TTC549 (cell line): ENCODE data around the gene ADAMTS7.
"Not testable (repeated sequence)": the region's sequence is repeated elsewhere in the genome, so short reads cannot be mapped to it uniquely, and the experiment has no call there.

Experiments used
- FAIRE-seq: peaks from 2 replicates; lab custom pipeline; 2012; peaks lifted over from hg19 to GRCh38; lab: Jason Lieb, UNC

Gene ADAMTS7, protein sequence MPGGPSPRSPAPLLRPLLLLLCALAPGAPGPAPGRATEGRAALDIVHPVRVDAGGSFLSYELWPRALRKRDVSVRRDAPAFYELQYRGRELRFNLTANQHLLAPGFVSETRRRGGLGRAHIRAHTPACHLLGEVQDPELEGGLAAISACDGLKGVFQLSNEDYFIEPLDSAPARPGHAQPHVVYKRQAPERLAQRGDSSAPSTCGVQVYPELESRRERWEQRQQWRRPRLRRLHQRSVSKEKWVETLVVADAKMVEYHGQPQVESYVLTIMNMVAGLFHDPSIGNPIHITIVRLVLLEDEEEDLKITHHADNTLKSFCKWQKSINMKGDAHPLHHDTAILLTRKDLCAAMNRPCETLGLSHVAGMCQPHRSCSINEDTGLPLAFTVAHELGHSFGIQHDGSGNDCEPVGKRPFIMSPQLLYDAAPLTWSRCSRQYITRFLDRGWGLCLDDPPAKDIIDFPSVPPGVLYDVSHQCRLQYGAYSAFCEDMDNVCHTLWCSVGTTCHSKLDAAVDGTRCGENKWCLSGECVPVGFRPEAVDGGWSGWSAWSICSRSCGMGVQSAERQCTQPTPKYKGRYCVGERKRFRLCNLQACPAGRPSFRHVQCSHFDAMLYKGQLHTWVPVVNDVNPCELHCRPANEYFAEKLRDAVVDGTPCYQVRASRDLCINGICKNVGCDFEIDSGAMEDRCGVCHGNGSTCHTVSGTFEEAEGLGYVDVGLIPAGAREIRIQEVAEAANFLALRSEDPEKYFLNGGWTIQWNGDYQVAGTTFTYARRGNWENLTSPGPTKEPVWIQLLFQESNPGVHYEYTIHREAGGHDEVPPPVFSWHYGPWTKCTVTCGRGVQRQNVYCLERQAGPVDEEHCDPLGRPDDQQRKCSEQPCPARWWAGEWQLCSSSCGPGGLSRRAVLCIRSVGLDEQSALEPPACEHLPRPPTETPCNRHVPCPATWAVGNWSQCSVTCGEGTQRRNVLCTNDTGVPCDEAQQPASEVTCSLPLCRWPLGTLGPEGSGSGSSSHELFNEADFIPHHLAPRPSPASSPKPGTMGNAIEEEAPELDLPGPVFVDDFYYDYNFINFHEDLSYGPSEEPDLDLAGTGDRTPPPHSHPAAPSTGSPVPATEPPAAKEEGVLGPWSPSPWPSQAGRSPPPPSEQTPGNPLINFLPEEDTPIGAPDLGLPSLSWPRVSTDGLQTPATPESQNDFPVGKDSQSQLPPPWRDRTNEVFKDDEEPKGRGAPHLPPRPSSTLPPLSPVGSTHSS (N-terminal part only)

DNA sequence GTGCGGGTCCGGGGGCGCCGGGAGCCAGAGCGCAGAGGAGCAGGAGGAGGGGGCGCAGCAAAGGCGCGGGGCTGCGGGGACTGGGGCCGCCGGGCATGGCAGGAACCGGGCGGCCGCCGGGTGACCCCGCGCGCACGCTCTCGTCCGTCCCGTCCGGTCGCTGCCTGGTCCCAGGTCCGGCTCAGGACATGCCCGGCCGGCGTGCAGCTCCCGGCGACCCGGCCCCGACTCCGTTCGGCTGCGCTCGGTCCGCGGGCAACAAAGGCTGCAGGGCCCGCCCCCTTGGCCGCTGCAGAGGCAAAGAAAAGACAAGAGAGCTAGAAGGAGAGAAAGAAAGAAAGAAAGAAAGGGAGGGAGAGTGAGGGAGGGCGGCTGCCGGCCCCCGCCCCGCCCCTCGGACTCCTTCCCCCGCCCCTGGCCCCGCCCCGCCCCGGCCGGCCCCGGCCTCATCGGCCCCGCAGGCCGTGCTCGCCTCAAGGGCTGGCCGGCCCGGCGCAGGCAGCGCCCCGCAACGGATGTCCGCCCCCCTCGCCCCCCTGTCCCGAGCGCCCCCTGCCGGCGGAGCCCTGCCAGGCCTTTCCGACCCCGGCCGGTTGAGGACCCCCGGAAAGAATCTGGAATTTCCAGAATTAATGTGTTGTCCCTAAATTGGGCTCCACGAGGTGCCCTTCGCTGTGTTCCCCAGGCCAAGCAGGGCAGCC lies at the start of gene ADAMTS7:
ADAMTS7 (minus strand) TSS at position 341 of the 701 bp plus-strand sequence; CDS start at position 97, 244 bp downstream.
- no peak for FAIRE-seq

DNA sequence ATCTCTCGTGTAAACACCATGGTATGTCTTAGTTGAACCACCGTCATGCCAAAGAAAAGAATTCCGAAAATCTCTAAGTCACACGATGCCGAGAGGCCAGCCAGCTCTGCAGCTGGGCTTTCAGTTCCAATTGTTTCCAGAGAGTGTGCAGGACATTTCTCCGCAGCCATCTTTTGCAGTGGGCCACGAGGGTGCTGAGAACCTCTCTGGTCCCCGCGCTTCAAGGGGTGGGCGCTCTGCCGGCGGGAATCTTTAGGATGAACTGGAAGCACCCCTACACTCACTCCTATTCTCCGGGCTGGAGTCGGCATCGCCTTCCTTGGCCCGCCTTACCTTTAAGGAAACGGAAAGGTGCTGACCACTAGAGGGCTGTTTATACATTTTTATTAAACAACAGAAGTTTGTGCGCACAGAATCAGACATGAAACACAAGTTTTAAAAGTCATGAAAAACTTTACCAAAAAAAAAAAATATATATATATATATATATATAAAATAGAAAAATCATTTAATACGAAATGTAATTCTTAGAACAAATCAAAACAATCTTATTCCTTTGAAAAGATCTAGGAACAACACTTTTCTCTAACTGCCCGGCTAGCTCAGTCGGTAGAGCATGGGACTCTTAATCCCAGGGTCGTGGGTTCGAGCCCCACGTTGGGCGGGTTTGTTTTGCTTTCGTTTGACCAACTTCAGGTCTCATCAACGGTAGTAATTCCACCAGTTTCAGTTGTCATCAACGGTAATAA lies 48.9 kb upstream of the ADAMTS7 start:
- peak; percentile 88 for FAIRE-seq

DNA sequence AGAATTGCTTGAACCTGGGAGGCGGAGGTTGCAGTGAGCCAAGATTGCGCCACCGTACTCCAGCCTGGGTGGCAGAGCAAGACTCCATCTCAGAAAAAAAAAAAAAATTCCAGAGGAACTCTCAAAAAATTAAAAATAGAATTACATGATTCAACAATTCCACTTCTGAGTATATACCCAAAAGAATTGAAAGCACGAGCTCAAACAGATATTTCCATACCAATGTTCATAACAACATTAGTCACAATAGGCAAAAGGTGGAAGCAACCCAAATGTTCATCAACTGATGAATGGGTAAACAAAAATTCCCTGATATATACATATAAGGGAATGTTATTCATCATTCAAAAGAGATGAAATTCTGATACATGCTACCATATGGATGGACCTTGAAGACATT lies 44.5 kb upstream of the ADAMTS7 start:
- FAIRE-seq: no peak

DNA sequence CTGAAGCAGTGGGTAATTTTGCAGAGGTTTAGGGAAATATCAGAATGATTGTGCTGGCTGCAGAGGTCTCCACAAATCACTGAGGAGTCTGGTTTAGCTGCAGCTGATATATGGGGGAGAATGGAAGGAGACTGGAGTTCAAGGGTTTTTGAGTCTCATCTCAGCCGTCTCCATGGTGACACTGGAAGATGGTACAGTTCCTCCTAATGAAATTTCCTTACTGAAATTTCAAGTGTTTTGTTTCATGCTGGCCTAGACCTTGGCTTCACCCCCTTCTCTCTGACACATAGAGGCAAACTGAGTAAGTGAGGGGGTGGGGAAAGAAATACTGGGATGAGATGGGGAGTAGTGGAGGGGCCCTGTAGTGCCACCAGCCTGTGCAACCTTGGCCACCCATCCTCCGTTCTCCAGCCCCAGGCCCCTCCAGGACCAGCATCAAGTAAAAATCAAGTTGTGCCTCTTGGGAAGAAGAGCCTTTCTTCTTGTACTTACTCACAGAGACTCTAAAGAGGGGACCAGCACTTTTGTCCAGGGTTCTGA lies 43.6 kb upstream of the ADAMTS7 start:
- FAIRE-seq: no peak

DNA sequence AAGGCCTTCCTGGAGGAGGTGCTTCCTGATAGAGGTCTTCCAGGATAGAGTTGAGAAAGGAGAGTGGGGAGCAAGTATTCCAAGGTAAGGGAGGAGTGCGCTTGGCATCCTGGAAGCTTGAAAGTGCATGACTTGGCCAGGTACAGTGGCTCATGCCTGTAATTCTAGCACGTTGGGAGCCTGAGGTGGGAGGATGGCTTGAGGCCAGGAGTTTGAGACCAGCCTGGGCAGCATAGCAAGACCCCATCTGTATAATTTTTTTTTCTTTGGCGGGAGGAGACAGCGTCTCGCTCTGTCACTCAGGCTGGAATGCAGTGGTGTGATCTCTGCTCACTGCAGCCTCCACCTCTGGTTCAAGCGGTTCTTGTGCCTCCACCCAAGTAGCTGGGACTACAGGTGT lies 42.2 kb upstream of the ADAMTS7 start:
- no peak for FAIRE-seq

DNA sequence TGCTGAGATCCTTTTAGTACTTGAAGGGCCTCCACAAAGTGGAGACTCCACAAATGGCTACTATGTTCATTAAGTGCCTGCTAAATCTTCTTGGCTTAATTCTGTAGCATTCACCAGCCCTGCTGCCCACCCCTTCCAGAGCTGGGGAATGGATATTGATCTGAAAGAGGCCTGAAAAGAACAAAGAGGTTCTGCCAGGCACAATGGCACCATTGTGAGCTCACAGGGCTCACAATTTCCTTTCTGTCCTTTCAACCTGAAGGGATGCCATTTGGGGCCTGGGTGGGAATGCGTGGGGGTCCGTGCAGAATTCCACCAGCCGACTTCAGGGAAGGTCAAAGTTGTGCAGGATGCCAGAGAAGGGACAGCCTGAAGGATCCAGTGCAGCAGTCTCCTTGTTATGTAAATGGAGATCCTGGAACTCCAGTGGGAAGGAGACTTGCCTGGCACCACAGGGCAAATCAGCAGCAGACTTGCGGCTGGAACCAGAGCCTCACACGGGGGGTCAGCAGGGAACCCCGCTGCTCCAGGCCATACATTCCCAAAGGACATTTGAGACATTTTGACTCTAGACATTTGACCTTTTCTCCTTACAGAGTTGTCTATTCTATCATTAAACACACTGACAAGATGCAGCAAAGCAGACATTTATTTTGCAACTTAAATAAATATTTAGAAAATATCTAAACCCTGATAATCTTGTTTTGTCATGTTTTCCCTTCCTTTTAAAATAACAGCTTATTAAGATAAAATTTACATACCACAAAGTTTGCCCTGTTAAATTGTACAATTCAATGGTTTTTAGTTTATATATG lies 39.9 kb upstream of the ADAMTS7 start:
- no peak for FAIRE-seq

DNA sequence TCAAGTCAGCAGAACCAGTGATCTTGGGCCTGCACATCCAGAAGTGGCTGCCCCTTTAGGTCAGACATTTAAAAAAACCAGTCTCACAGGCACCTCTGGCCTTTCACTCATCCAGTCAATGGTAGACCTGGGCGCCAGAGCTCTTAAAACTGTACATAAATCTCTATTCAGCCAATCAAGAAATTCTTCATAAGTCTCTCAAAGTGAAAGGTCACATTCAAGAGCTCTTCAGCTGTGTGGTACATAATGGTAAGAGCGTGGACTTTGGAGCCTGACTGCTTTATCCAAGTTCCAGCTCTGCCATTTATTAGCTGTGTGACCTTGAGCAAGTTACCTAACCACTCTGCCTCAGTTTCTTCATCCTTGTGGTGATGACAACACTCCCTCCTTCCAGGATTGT lies 39.1 kb upstream of the ADAMTS7 start:
- no peak for FAIRE-seq

DNA sequence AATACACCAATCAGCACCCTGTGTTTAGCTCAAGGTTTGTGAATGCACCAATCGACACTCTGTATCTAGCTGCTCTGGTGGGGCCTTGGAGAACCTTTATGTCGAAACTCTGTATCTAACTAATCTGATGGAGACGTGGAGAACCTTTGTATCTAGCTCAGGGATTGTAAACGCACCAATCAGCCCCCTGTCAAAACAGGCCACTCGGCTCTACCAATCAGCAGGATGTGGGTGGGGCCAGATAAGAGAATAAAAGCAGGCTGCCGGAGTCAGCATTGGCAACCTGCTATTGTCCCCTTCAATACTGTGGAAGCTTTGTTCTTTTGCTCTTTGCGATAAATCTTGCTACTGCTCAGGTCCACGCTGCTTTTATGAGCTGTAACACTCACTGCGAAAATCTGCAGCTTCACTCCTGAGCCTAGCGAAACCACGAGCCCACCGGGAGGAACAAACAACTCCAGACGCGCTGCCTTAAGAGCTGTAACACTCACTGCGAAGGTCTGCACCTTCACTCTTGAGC lies 36.2 kb upstream of the ADAMTS7 start:
- not testable (repeated sequence) for FAIRE-seq

DNA sequence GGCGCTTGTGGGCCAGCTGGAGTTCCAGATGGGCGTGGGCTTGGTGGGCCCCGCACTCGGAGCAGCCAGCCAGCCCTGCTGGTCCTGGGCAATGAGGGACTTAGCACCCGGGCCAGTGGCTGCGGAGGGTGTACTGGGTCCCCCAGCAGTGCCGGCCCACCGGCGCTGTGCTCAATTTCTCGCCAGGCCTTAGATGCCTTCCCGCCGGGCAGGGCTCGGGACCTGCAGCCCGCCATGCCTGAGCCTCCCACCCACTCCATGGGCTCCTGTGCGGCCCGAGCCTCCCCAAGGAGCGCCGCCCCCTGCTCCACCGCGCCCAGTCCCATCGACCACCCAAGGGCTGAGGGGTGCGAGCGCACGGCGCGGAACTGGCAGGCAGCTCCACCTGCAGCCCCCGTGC lies 35.6 kb upstream of the ADAMTS7 start:
- FAIRE-seq: not testable (repeated sequence)

DNA sequence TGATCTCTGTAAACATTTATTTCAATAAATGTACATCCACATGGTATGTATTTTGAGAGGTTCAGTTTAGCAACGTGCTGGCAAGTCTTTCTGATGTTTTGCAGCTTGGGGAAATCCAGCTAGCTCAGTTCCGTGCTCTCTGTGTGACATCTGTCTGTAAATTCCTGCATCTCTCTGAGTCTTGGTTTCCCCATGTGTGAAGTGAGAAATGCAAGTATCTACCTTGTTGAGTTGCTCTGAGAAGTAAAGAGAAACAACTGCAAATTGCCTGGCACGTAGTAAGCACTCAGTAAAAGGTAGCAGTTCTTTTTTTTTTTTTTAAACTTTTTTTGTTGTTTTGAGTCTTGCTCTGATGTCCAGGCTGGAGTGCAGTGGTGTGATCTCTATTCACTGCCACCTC lies 31.3 kb upstream of the ADAMTS7 start:
- no peak for FAIRE-seq

DNA sequence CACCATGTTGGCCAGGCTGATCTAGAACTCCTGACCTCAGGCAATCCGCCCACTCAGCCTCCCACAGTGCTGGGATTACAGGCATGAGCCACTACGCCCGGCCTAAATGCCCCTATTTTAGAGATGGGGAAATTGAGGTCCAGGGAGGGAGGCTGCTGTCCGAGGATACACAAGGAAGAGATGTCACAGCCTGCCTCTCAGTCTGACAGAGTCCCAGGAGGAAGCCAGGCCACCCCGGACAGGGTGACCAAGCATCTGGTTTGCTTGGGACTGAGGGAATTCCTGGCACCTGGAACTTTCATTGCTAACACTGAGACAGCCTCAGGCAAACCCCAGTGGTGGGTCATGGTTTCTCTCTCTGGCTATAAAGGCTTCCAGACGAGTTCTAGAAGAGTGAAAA lies 30.6 kb upstream of the ADAMTS7 start:
- no peak for FAIRE-seq

DNA sequence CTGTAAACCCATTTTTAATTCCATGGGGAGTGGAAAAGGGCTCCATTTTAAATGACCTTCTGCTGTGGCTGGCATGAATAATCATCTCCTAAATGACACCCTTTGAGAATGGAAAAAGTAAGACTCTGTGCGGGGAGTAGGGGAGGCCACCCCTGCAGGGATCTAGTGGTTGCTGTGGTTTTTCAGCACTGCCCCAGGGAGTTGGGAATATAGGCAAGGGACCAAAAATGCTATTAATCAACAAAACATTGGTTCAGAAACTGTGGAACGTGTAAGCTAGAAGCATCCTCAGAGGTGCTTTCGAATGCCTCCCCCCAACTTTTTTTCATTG lies 30.1 kb upstream of the ADAMTS7 start:
- FAIRE-seq: no peak

DNA sequence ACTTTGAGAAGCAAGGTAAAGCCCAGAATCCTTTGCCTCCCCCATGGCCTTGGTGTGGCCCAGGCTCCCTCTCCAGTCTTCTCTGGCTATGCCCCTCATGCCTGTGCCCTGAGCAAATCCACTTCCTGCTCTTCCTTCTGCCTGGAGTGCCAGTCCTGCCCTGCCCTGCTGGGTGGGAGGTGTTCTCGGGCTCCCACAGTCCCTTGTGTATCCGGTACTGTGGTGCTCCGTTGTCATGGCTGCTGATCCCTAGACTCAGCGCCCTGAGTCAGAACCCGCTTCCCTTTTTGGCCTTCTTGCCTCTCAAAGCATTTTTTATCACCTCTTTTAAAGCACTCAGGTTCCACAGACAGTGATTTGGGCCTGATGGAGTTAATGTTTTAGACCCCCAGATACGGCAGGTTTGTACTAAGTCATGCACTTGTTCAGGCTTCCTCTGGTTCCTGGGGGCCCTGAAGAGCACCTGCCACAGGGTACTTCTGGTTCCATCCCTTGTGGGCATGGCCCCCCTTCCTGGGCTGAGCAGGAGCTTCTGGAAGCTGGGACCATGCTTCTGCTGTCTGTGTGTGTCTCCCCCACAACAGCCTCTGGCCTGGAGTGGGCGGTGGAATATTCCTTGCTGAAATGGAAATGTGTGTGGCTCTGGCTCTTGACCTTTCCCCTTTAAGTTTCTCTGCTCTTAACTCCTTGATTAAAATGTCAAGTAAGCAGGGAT lies 29.6 kb upstream of the ADAMTS7 start:
- no peak for FAIRE-seq

DNA sequence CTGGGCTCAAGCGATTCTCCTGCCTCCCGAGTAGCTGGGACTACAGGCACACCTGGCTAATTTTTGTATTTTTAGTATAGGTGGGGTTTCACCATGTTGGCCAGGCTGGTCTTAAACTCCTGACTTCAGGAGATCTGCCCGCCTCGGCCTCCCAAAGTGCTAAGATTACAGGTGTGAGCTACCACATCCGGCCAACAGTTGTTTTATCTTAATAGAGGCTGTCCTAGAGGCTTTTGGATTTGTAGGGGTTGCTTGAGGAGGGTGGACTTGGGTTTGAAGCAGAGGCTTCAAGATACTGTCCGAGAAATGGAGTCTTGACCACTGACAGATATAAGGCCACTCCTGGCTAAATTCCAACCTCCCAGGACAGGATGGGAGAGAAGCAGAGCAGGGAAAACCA lies 27.9 kb upstream of the ADAMTS7 start:
- not testable (repeated sequence) for FAIRE-seq

DNA sequence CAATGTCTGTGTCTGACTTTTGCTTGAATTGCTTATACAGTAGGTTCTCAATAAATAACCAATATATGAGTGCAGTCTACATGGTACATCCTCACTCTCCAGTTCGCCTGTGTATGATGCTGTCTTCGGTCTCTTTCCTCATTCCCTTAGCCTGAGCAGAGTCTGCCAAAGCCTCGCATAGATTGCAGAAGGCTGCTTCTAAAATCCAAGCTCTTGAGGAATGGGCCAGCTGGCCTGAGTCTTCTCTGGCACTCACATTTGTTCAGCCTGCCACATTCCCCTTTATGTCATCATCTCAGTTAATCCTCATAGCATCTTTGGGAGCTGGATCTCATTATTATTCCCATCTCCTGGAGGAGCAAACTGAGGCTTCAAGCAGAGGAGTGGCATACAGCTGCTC lies 27.2 kb upstream of the ADAMTS7 start:
- FAIRE-seq: no peak

DNA sequence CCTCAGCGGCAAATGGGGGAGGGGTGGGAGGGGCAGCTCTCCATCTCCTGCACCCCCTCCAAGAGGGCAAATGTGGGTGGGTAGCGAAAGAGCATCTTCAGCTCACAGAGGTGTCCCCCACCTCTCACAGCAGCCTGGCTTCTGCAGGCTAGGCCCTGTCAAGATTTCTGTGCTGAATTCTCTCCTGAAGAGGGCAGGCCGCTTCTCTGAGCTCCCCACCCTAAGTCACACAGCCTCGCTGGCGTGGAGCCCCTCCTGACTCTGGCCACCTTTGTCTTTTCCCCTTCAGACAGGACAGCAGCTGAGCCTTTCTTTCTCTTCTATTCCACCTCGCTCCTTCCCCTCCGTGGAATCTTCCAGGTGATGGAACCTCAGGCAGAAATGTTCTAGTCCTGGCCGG lies 26.3 kb upstream of the ADAMTS7 start:
- no peak for FAIRE-seq

DNA sequence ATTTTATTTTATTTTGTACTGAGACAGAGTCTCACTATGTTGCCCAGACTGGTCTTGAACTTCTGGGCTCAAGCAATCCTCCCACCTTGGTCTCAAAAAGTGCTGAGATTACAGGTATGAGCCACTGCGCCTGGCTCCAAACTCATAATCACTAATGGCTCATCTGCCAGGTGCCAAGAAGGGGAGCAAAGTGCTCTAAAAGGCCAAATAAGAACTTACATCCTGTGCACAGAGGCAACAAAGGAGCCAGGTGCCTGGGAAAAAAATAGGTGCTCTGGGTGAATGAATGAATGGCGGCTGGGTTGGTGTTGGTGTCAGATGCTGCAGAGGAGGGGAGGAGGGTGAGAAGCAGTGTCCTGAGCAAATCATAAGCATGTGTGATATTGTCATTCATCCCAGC lies 25.9 kb upstream of the ADAMTS7 start:
- no peak for FAIRE-seq

DNA sequence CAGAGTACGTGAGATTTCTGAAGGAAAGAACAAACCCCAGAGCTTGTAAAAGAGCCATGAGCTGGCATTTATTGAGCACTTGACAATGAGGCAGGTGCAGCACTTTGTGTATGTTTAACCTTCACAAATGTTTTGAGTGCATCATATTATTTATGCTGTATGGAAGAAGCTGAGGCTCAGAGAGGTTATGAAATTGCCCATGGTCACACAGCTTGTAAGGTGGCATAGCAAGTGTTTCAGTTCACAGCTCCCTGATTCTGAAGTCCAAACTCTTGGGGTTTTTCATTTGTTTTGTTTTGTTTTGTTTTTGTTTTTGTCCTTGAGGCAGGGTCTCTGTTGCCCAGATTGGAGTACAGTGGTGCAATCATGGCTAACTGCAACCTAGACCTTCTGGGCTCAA lies 25.1 kb upstream of the ADAMTS7 start:
- FAIRE-seq: no peak
